SK-N-MC (cell line): Measurements from ENCODE around the gene CREB3L4.

Experiments
- DNase-seq: peaks from one replicate; pipeline ENCODE4 v3.0.0-alpha.2; 2011; ENCODE audit warnings: low read depth, low spot score
- H3K27ac ChIP-seq: fragments of 200-600 bp; sonication (generic); 2 replicates; pipeline ENCODE4 v1.5.1; 2016; ENCODE audit warnings: mixed run types
- H3K36me3 ChIP-seq: fragments of 200-600 bp; sonication (generic); 2 replicates; pipeline ENCODE4 v1.6.1; 2017; ENCODE audit warnings: antibody characterized with exemption, low read length, mixed read lengths; ENCODE audit not compliant: insufficient read depth
- H3K4me3 ChIP-seq: fragments of 200-600 bp; sonication (generic); 2 replicates; pipeline ENCODE4 v1.5.1; 2016
- H3K9ac ChIP-seq: fragments of 200-600 bp; sonication (generic); 2 replicates; pipeline ENCODE4 v1.8.0; 2017; ENCODE audit warnings: mixed run types, mixed read lengths; ENCODE audit not compliant: insufficient read length
- H3K9me3 ChIP-seq: fragments of 200-600 bp; sonication (generic); 2 replicates; pipeline ENCODE4 v1.6.1; 2017; ENCODE audit warnings: low read depth, mild to moderate bottlenecking, antibody characterized with exemption, low read length, moderate library complexity, mixed read lengths
- EZH2 ChIP-seq: fragments of 200-600 bp; sonication (generic); IDR thresholded peaks from one replicate; pipeline ENCODE4 v1.6.1; 2017; ENCODE audit warnings: antibody characterized with exemption
- FOXP2 ChIP-seq: optimal IDR thresholded peaks from 2 replicates; pipeline ENCODE3; 2011; ENCODE audit warnings: mild to moderate bottlenecking, moderate library complexity; ENCODE audit not compliant: insufficient read depth; ENCODE audit errors: extremely low read length, control extremely low read depth
- POLR2AphosphoS5 ChIP-seq: IDR thresholded peaks from 2 replicates; pipeline ENCODE4 v1.6.1; 2012; ENCODE audit warnings: mild to moderate bottlenecking, low read depth, low read length, borderline replicate concordance

The CREB3L4 gene

GRCh38 chr1:153951801-153952200 lies 15.9 kb upstream of the CREB3L4 start:
- no peak for DNase-seq
- no peak overlapping the region for H3K4me3 ChIP-seq
- H3K9me3 ChIP-seq: no peaks in the 10 kb centered on the region
- no peak overlapping the region for H3K9ac ChIP-seq
- no peak overlapping the region for H3K27ac ChIP-seq
- H3K36me3 ChIP-seq: peaks cover 18% of the 10 kb centered on the region; the same call in 1 of the 2 replicates
- TF ChIP-seq FOXP2 (no peak), EZH2 (no peak), POLR2AphosphoS5 (no peak)

GRCh38 chr1:153953859-153954365 lies 13.8 kb upstream of the CREB3L4 start:
- TF ChIP-seq POLR2AphosphoS5 (no peak), EZH2 (no peak), FOXP2 (no peak)
- H3K9ac ChIP-seq: no peak overlapping the region

GRCh38 chr1:153954826-153955225 lies 12.9 kb upstream of the CREB3L4 start:
- no peak overlapping the region for H3K27ac ChIP-seq
- H3K36me3 ChIP-seq: peaks cover 18% of the 10 kb centered on the region; the same call in 1 of the 2 replicates
- no peak for TF ChIP-seq POLR2AphosphoS5
- H3K9ac ChIP-seq: no peak overlapping the region
- H3K4me3 ChIP-seq: no peak overlapping the region
- no peaks in the 10 kb centered on the region for H3K9me3 ChIP-seq
- DNase-seq: no peak

More at GRCh38 chr1:153953859-153954365, 13.8 kb upstream of the CREB3L4 start:
- Histone ChIP-seq H3K4me3 (no peak overlapping the region), H3K36me3 (peaks cover 18% of the 10 kb centered on the region; the same call in 1 of the 2 replicates), H3K27ac (no peak overlapping the region), H3K9me3 (no peaks in the 10 kb centered on the region)
- no peak for DNase-seq

- Histone ChIP-seq H3K36me3 (peaks cover 20% of the 10 kb centered on the region; the same call in 1 of the 2 replicates), H3K9me3 (no peaks in the 10 kb centered on the region), H3K9ac (peak overlapping the region; percentile 91), H3K27ac (no peak overlapping the region), H3K4me3 (peak overlapping the region; percentile 97)
- no peak for DNase-seq
- TF ChIP-seq EZH2 (no peak), POLR2AphosphoS5 (no peak)
Observed at GRCh38 chr1:153956997-153957715, 10.5 kb upstream of the CREB3L4 start.

GRCh38 chr1:153957744-153958110 lies 10.0 kb upstream of the CREB3L4 start:
- no peak for TF ChIP-seq EZH2
- TF ChIP-seq FOXP2: no peak
- TF ChIP-seq POLR2AphosphoS5: no peak
- Histone ChIP-seq H3K4me3 (peak overlapping the region; percentile 97), H3K27ac (no peak overlapping the region), H3K9me3 (no peaks in the 10 kb centered on the region), H3K9ac (peak overlapping the region; percentile 91), H3K36me3 (peaks cover 15% of the 10 kb centered on the region; the same call in 1 of the 2 replicates)
- no peak for DNase-seq

GRCh38 chr1:153958111-153958960 lies 9.4 kb upstream of the CREB3L4 start, which contains the start of gene CRTC2:
CRTC2 (minus strand) TSS chr1:153958612; CDS start chr1:153958497, 115 bp downstream.
- peak; percentile 82 for TF ChIP-seq POLR2AphosphoS5
- TF ChIP-seq EZH2: no peak
- Histone ChIP-seq H3K9ac (peak within 1 kb of the TSS; percentile 91), H3K4me3 (peak within 1 kb of the TSS; percentile 97), H3K36me3 (peaks cover 15% of the 10 kb centered on the region; the same call in 1 of the 2 replicates), H3K27ac (peak within 1 kb of the TSS; percentile 80), H3K9me3 (no peaks in the 10 kb centered on the region)
- DNase-seq: peak; percentile 92

GRCh38 chr1:153958961-153959260 lies 8.8 kb upstream of the CREB3L4 start:
- Histone ChIP-seq H3K9me3 (no peaks in the 10 kb centered on the region), H3K9ac (peak overlapping the region; percentile 58), H3K4me3 (peak overlapping the region; percentile 97), H3K36me3 (peaks cover 15% of the 10 kb centered on the region; the same call in 1 of the 2 replicates), H3K27ac (peak overlapping the region; percentile 80)
- no peak for TF ChIP-seq FOXP2
- no peak for TF ChIP-seq EZH2
- TF ChIP-seq POLR2AphosphoS5: no peak
- no peak for DNase-seq

- Histone ChIP-seq H3K9me3 (no peaks in the 10 kb centered on the region), H3K36me3 (peaks cover 15% of the 10 kb centered on the region; the same call in 1 of the 2 replicates), H3K4me3 (no peak overlapping the region), H3K27ac (peak overlapping the region; percentile 80; the same call in 1 of the 2 replicates), H3K9ac (no peak overlapping the region)
- no peak for DNase-seq
- TF ChIP-seq EZH2 (no peak), POLR2AphosphoS5 (no peak)
Observed at GRCh38 chr1:153959454-153959853, 8.2 kb upstream of the CREB3L4 start.
